GM19397 (cell line): ENCODE measurements around the gene NMNAT2.
"Not testable (repeated sequence)": the region's sequence is repeated elsewhere in the genome, so short reads cannot be mapped to it uniquely, and the experiment has no call there.

Experiments
- ATAC-seq: cut with Tn5 transposase; IDR thresholded peaks from one replicate; pipeline ENCODE4 v1.9.1; 2021; ENCODE audit warnings: mild to moderate bottlenecking, moderate library complexity; ENCODE audit not compliant: unreplicated experiment

The NMNAT2 gene

GRCh38 chr1:183241471-183241870, 176.7 kb downstream of the NMNAT2 start:
- ATAC-seq = no peak

- ATAC-seq = not testable (repeated sequence)
These were observed 177.3 kb downstream of the NMNAT2 start for GRCh38 chr1:183240853-183241252.

GRCh38 chr1:183240526-183240825, 177.7 kb downstream of the NMNAT2 start:
- no peak for ATAC-seq

GRCh38 chr1:183239793-183240525, 178.2 kb downstream of the NMNAT2 start:
- no peak for ATAC-seq

- no peak for ATAC-seq
These were observed 178.9 kb downstream of the NMNAT2 start for GRCh38 chr1:183239220-183239742.

- ATAC-seq = no peak
These were observed 180.1 kb downstream of the NMNAT2 start for GRCh38 chr1:183238071-183238470.

- ATAC-seq = no peak
These were observed 181.1 kb downstream of the NMNAT2 start for GRCh38 chr1:183237046-183237445.

- ATAC-seq = no peak
These were observed 181.9 kb downstream of the NMNAT2 start for GRCh38 chr1:183236158-183236725.

- ATAC-seq = no peak
These were observed 182.7 kb downstream of the NMNAT2 start for GRCh38 chr1:183235503-183235902.

- no peak for ATAC-seq
These were observed 183.3 kb downstream of the NMNAT2 start for GRCh38 chr1:183234660-183235476.

GRCh38 chr1:183233113-183233512, 185.1 kb downstream of the NMNAT2 start:
- no peak for ATAC-seq

GRCh38 chr1:183231545-183231944, 186.6 kb downstream of the NMNAT2 start:
- ATAC-seq = no peak

GRCh38 chr1:183230413-183230812, 187.8 kb downstream of the NMNAT2 start:
- no peak for ATAC-seq

- no peak for ATAC-seq
These were observed 189.6 kb downstream of the NMNAT2 start for GRCh38 chr1:183228347-183229220.

GRCh38 chr1:183227422-183228346, 190.5 kb downstream of the NMNAT2 start:
- peak; percentile 53 for ATAC-seq

GRCh38 chr1:183226963-183227362, 191.2 kb downstream of the NMNAT2 start:
- no peak for ATAC-seq

- no peak for ATAC-seq
These were observed 191.8 kb downstream of the NMNAT2 start for GRCh38 chr1:183226361-183226760.

GRCh38 chr1:183223467-183223866, 194.7 kb downstream of the NMNAT2 start:
- ATAC-seq = no peak

GRCh38 chr1:183222909-183223308, 195.3 kb downstream of the NMNAT2 start:
- no peak for ATAC-seq

GRCh38 chr1:183219616-183220009, 198.6 kb downstream of the NMNAT2 start:
- ATAC-seq = no peak
